K562 (cell line): ENCODE data around the gene NUP98. TPM values are rescaled to one million over a fixed set of nuclear protein-coding genes. Genes with fewer than 3 reads are reported as not detected.

Source experiments
- BCLAF1 ChIP-seq, 2 experiments: fragments of 450-650 bp in 1 of 2; IDR thresholded peaks; 2 replicates each; pipeline ENCODE4 v1.6.1; 2011 to 2017; ENCODE audit warnings: low read depth in 2 of 2, antibody characterized with exemption in 1 of 2, borderline replicate concordance in 1 of 2, low read length in 1 of 2, mild to moderate bottlenecking in 1 of 2, mixed read lengths in 1 of 2; ENCODE audit not compliant: control insufficient read depth in 1 of 2
- BRF2 ChIP-seq: IDR thresholded peaks from 3 replicates; pipeline ENCODE4 v1.6.1; 2011; ENCODE audit warnings: borderline replicate concordance, mild to moderate bottlenecking; ENCODE audit not compliant: insufficient read length, insufficient read depth
- CHD2 ChIP-seq: IDR thresholded peaks from 2 replicates; pipeline ENCODE4 v1.6.1; 2011; ENCODE audit warnings: low read depth, low read length
- CTCFL ChIP-seq: IDR thresholded peaks from 2 replicates; pipeline ENCODE4 v1.6.1; 2011; ENCODE audit warnings: borderline replicate concordance, low read depth, mild to moderate bottlenecking, moderate library complexity, low read length; ENCODE audit not compliant: insufficient read depth, poor library complexity, severe bottlenecking
- DACH1 ChIP-seq: fragments of 450-650 bp; IDR thresholded peaks from 2 replicates; pipeline ENCODE4 v1.6.1; 2018; ENCODE audit not compliant: partially characterized antibody
- E2F8 ChIP-seq: fragments of 450-650 bp; IDR thresholded peaks from 2 replicates; pipeline ENCODE4 v1.7.1; 2018; ENCODE audit warnings: mild to moderate bottlenecking, low read depth; ENCODE audit not compliant: partially characterized antibody
- GATAD2B ChIP-seq: fragments of 450-650 bp; IDR thresholded peaks from 2 replicates; pipeline ENCODE4 v1.6.1; 2017; ENCODE audit warnings: mild to moderate bottlenecking, borderline replicate concordance
- HDAC3 ChIP-seq: fragments of 450-650 bp; IDR thresholded peaks from 2 replicates; pipeline ENCODE4 v1.6.1; 2018; ENCODE audit warnings: borderline replicate concordance, mild to moderate bottlenecking, moderate library complexity; ENCODE audit not compliant: partially characterized antibody
- MYNN ChIP-seq, 2 experiments: sonication (generic); formaldehyde crosslinking in 1 of 2; IDR thresholded peaks; 2 replicates each; pipeline versions ENCODE4 v1.5.0 to v1.6.1; 2016 to 2020; ENCODE audit warnings: antibody characterized with exemption in 1 of 2, missing genetic modification reagents in 1 of 2
- NCOA6 ChIP-seq: fragments of 450-650 bp; IDR thresholded peaks from 2 replicates; pipeline ENCODE4 v1.6.1; 2017; ENCODE audit warnings: mild to moderate bottlenecking
- NUFIP1 ChIP-seq: fragments of 450-650 bp; IDR thresholded peaks from 2 replicates; pipeline ENCODE4 v1.6.1; 2018; ENCODE audit not compliant: partially characterized antibody
- POLR2AphosphoS2 ChIP-seq: IDR thresholded peaks from 2 replicates; pipeline ENCODE4 v1.6.1; 2012; ENCODE audit warnings: low read length, improper control_type of control experiment
- PRMT5 ChIP-seq: sonication (generic); formaldehyde crosslinking; IDR thresholded peaks from 2 replicates; pipeline ENCODE4 v1.5.0; 2020; ENCODE audit warnings: missing genetic modification reagents
- TCF7 ChIP-seq: sonication (generic); IDR thresholded peaks from 2 replicates; pipeline ENCODE4 v1.6.1; 2016; ENCODE audit warnings: antibody characterized with exemption, borderline replicate concordance
- YBX1 ChIP-seq: fragments of 450-650 bp; IDR thresholded peaks from 2 replicates; pipeline ENCODE4 v1.7.1; 2016; ENCODE audit warnings: mild to moderate bottlenecking
- ZC3H4 ChIP-seq: sonication (generic); formaldehyde crosslinking; IDR thresholded peaks from 2 replicates; pipeline ENCODE4 v1.9.0; 2021; ENCODE audit warnings: missing genetic modification reagents, borderline replicate concordance
- ZNF134 ChIP-seq: fragments of 250-450 bp; sonication (Bioruptor Pico); conservative IDR thresholded peaks from 2 replicates; pipeline ENCODE4 v1.4.0; 2020
- polyA plus RNA-seq, 8 experiments: library from polyadenylated mRNA; depleted of rRNA in 4 of 8; stranded (reverse) in 5 of 8; unstranded in 3 of 8; fragments of >200 nt; fragmentation: Nextera tagmentation in 2 of 8; fragmentation: Illumina TruSeq in 1 of 8; extraction: Ambion mirVana in 2 of 8; extraction: Trizol in 1 of 8; gene quantifications; 2 replicates each; pipeline versions ENCODE4 v1.2.1 to v1.2.3, GENCODE V29; 2011 to 2014; ENCODE audit warnings: inconsistent platforms in 1 of 8, missing spikeins in 1 of 8
- total RNA-seq, 7 experiments: library from RNA; depleted of rRNA in 6 of 7; stranded (reverse); fragments of >200 nt in 6 of 7; fragmentation: Illumina TruSeq in 2 of 7; extraction: Trizol in 2 of 7; gene quantifications; 2 replicates each; pipeline versions ENCODE4 v1.2.1 to v1.2.3, GENCODE V29; 2011 to 2021; ENCODE audit warnings: low replicate concordance in 1 of 7

NUP98 gene
- total and polyA plus RNA-seq, 9 of the 15 experiments (the other 6 are each of a cell fraction or from before 2014, with no cell fraction given): 45.1 to 196 (median 130) TPM

GRCh38 chr11:3831378-3832239 is 34.3 kb upstream of the NUP98 start (continued):
- TF ChIP-seq YBX1 (no peak), CTCFL (no peak), POLR2AphosphoS2 (no peak), DACH1 (no peak), ZNF134 (no peak), BCLAF1 (IDR thresholded peaks at IDR 0.05; ENCODE audit: borderline replicate concordance in 1 of 2, control insufficient read depth in 1 of 2, low read depth in 2 of 2, low read length in 1 of 2) (no peak), CHD2 (no peak), NUFIP1 (no peak), PRMT5 (CRISPR knock-in tag) (no peak), ZC3H4 (CRISPR knock-in tag) (no peak), MYNN (IDR thresholded peaks at IDR 0.05) (no peak), MYNN (CRISPR knock-in tag; IDR thresholded peaks at IDR 0.05) (no peak), E2F8 (no peak), BRF2 (no peak), TCF7 (no peak), NCOA6 (no peak), HDAC3 (no peak), GATAD2B (no peak)
